HG03457 (cell line): ENCODE measurements around the gene CDC42BPB.
"Not testable (repeated sequence)": the region's sequence is repeated elsewhere in the genome, so short reads cannot be mapped to it uniquely, and the experiment has no call there.

Experiments used
- ATAC-seq: cut with Tn5 transposase; IDR thresholded peaks from one replicate; pipeline ENCODE4 v1.9.1; 2021; ENCODE audit warnings: moderate number of reproducible peaks; ENCODE audit not compliant: unreplicated experiment

The CDC42BPB gene

DNA sequence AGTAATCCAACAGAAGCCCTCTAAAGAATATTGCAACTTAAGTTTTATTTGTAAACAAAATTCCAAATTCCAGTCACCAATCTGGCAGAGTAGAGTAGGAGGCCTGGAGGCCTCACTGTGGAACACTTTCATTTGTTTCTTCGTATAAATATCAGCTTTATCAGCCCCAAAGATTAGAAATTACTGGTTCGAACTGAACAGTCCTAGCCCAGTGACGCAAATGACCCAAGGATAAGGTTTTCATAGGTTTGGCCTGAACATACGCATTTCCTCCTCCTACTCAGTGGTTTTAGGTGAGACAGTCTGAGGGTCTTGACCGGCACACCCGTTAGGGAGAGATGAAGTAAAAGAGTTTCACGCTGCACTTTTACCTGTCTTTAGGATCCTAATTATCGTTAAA lies 1.7 kb downstream of the CDC42BPB start:
- ATAC-seq, result no peak

DNA sequence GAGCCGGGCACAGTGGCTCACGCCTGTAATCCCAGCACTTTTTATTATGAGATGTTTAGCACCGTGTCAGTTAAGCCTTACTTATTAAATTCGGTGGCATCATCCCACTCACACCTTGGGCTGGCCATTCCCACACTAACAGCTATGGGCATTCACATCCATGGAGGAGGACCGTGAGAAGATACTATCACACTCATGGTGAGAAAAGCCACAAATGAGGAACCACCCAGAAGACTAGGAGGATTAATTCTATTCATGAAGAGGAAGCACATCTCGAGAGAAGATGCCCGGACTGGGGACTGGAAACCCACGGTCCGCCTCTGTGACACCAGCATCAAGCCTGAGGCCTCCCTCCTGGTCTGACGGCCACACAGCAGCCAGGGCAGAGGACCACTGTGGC lies 4.9 kb downstream of the CDC42BPB start:
- no peak for ATAC-seq

- no peak for ATAC-seq
Observed at GRCh38 chr14:103050935-103051334, 6.4 kb downstream of the CDC42BPB start.

- not testable (repeated sequence) for ATAC-seq
Observed at GRCh38 chr14:103047453-103047852, 9.9 kb downstream of the CDC42BPB start.

GRCh38 chr14:103045371-103045869 lies 11.9 kb downstream of the CDC42BPB start:
- ATAC-seq, result no peak

DNA sequence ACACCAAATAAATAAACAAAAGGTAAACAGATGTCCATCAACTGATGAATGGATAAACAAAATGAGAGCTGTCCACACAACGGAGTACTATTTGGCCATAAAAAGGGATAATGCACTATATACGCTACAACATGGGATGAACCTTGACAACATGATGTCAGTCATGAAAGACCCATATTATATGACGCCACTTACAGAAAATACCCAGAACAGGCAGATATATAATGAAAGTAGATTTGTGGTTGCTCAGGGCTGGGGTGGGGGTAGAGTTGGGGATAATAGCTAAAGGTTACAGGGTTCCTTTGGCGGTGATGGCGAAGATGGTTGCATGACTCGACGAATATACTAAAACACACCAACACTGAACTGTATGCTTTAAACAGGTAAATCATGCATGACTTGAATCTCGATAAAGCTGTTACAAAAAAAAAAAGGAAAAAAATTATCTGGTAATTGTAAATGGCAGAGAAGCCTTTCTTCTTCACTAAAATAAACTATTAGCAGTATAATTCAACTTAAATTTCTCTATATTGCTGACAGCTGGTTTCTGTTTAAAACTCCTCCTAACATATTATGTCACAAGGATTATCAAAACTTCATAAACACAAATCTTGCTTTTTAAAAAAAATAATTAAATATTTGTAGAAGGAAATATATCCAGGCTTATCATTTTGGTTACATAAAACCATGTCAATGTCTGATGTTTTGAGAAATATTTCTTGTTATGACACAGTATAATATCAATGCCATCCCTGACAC lies 13.9 kb downstream of the CDC42BPB start:
- ATAC-seq, result no peak

GRCh38 chr14:103041464-103041863 lies 15.9 kb downstream of the CDC42BPB start:
- no peak for ATAC-seq

GRCh38 chr14:103033681-103034096 lies 23.7 kb downstream of the CDC42BPB start:
- no peak for ATAC-seq

GRCh38 chr14:103031956-103032355 lies 25.4 kb downstream of the CDC42BPB start:
- no peak for ATAC-seq

DNA sequence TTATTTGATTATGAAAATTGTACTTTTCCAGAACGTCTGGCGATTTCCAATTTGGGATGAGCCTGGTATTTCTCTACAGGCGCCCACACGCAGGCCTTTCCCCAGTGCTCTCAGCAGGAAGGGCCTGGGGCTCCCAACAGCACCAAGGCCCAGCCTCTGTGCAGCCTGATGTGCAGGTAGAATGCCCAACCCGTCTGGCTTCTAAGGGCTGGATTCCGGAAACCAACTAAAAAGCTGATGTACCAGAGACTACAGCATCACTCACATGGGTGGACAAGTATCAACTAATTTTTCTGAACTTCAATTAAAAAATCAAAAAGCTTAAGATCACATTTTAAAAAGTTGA lies 25.8 kb downstream of the CDC42BPB start:
- ATAC-seq, result no peak

GRCh38 chr14:103030741-103031565 lies 26.4 kb downstream of the CDC42BPB start:
- ATAC-seq, result no peak

DNA sequence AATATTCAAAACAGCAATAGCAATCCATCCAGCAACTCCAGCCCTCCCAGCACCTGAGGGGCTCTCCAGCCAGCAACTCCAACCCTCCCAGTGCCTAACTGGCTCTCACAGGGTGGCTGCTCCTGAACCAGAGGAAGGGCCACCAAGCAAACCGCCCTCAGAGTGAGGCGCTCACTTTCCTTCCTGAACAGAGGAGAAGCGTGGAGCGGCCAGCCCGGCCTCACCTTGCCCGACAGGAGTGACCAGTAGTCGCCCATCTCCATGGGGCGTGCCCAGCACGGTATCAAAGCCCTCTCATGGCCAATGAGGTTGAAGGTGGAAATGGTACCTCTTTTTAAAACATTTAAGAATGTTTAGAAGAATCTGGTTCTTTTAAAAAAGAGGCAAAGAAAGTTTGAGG lies 27.4 kb downstream of the CDC42BPB start:
- ATAC-seq, result no peak

DNA sequence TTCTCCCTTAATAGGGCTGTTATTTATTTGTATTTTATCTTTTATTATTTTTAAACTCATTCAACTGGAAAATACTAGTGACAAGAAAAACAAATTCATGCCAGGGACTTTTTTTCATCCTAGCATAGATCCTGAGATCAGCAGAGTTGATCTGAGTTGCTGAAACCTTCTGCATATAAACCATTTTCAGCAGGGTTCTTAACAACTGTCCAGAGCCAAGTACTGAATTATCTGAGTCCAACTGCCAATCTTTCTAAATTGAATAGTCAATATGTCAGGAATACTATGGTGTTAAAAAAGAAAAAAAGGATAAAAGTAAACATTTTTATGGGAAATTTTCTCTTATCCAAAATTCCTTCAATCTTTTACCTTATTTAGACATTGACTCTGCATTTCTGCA lies 28.6 kb downstream of the CDC42BPB start:
- no peak for ATAC-seq

- no peak for ATAC-seq
Observed at GRCh38 chr14:103028161-103028767, 29.1 kb downstream of the CDC42BPB start.

- ATAC-seq, result no peak
Observed at GRCh38 chr14:103027451-103027850, 29.9 kb downstream of the CDC42BPB start.

GRCh38 chr14:103026988-103027387 lies 30.4 kb downstream of the CDC42BPB start:
- ATAC-seq, result no peak

DNA sequence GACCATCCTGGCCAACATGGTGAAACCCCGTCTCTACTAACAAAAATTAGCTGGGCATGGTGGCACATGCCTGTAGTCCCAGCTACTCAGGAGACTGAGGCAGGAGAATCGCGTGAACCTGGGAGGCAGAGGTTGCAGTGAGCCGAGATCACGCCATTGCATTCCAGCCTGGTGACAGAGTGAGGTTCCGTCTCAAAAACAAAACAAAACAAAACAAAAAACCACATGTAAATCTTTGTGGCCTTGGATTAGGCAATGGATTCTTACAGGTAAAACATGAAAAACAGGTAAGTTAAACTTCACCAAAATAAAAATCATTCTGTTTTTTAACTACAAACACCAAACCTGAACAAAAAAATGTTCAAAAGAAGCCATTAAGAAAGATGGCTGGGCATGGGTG lies 31.2 kb downstream of the CDC42BPB start:
- ATAC-seq, result not testable (repeated sequence)

- ATAC-seq, result no peak
Observed at GRCh38 chr14:103023881-103024473, 33.4 kb downstream of the CDC42BPB start.

- no peak for ATAC-seq
Observed at GRCh38 chr14:103022685-103023044, 34.7 kb downstream of the CDC42BPB start.

DNA sequence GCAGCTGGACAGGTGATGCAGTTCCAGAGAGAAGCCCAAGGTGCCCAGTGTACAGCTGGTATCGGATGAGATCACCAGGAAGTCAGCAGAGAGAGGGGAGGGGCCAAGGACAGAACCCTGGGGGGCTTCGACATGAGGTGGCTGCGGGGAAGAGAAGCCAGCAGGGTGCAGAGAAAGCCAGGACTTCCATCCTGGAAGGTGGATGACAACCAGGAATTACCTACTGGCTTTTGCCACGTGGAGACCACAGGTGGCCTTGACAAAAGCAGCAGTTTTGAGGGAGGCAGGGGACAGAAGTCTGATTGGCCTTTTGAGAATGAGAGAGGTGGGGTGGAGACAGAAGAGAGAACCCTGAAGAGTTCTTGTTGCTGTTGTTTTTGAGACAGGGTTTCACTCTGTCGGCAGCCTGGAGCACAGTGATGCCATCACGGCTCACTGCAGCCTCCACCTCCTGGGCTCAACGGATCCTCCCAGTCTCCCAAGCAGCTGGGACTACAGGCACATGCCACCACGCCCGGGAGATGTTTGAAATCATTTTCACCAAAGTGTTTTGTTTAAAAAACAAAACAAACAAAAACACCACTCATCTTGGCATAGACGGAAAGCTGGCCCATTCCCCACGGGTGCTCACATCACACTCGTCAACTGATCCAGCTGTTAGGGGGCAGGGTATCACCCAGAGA lies 35.2 kb downstream of the CDC42BPB start:
- no peak for ATAC-seq

DNA sequence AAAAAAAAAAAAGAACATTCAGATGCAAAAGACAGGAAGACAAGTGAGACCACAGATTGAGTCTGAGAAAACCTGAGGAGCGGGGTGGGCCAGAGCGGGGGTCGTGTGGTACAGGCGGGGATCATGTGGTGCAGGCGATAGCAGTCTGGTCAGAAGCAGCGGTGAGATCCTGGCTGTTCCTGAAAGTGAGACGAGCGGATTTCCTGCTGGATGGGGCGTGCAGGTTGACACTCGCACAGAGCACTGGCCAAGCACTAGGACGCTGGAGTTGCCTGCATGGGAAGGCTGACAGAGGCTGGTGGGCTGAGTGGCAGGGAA lies 35.7 kb downstream of the CDC42BPB start:
- ATAC-seq, result no peak
